ENCODE results near the gene HIF1A. TPM values are rescaled to one million over a fixed set of nuclear protein-coding genes. Genes with fewer than 3 reads are reported as not detected.

HIF1A gene
- total RNA-seq, 1 donor from 2014 or later = 129 TPM

DNA sequence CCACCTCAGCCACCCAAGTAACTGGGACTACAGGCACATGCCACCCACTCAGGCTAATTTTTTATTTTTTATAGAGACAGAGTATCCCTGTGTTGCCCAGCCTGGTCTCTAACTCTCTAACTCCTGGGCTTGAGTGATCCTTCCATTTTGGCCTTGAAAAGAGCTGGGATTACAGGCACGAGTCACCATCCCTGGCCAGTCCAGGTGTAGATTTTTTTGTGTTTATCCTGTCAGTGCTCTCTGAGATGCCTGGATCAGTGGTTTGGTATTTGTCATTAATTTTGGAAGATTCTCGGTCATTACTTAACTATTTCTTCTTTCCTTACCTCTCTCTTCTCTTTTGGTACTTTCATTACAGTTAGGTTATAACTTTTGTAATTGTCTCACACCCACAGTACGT lies 5.3 kb upstream of the HIF1A start:
- Mint-ChIP-seq H3K27ac (ENCODE audit: unreplicated experiment) (no peak overlapping the region), H3K4me1 (peaks cover 11% of the 10 kb centered on the region), H3K9me3 (peaks cover 16% of the 10 kb centered on the region), H3K4me3 (no peak overlapping the region), H3K27me3 (ENCODE audit: low read depth) (peaks cover 2% of the 10 kb centered on the region), H3K36me3 (ENCODE audit: low read depth) (no peaks in the 10 kb centered on the region)
- no peak for DNase-seq (ENCODE audit: low read depth, low spot score)
- TF ChIP-seq CTCF (conservative IDR thresholded peaks at IDR 0.05) = no peak

DNA sequence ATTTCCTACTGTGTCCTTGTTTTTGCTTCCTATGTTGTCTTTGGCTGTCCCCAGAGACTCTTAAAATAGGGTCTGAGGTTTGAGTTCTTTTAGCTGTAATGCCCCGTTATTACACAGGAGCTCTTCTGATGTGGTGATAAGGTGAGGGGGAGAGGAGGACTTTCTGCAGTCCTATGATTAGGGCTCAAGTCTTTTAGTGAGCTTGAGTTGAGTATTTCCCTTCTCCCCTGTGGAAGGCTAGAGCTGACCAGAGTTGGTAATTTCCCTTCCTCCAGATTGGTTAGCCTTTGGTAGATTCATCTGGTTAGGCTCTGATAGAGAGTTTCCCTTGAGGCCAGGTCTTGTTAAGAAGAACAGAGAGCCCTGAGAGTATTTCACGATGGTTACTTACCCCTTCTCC lies 4.3 kb upstream of the HIF1A start:
- H3K4me3 Mint-ChIP-seq = no peak overlapping the region
- peaks cover 16% of the 10 kb centered on the region for H3K9me3 Mint-ChIP-seq
- no peak overlapping the region for H3K27ac Mint-ChIP-seq (ENCODE audit: unreplicated experiment)
- no peak for DNase-seq (ENCODE audit: low read depth, low spot score)
- peaks cover 3% of the 10 kb centered on the region for H3K27me3 Mint-ChIP-seq (ENCODE audit: low read depth)
- peaks cover 11% of the 10 kb centered on the region for H3K4me1 Mint-ChIP-seq
- TF ChIP-seq CTCF (conservative IDR thresholded peaks at IDR 0.05) = no peak
- H3K36me3 Mint-ChIP-seq (ENCODE audit: low read depth) = no peaks in the 10 kb centered on the region

DNA sequence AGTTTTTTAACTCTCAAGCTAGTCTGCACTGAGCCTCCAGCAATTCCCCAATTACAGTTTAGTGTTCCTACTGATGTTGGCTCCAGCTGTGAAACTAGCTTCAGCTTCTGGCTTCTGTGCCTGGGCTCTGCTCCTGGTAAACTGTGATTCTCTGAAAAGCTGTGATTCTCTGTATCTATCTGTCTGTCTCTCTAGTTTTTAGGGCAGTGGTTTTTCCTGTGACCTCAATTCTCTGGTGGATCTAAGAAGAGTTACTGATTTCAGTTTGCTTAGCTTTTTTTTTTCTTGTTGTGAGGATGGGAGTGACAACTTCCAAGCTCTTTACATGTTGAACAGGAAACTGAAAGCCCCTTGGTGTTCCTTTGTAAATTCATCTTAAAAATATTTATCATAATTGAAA lies 3.8 kb upstream of the HIF1A start:
- H3K4me3 Mint-ChIP-seq = peak overlapping the region; percentile 50
- no peak overlapping the region for H3K27ac Mint-ChIP-seq (ENCODE audit: unreplicated experiment)
- H3K36me3 Mint-ChIP-seq (ENCODE audit: low read depth) = no peaks in the 10 kb centered on the region
- H3K9me3 Mint-ChIP-seq = peaks cover 14% of the 10 kb centered on the region
- peaks cover 15% of the 10 kb centered on the region for H3K4me1 Mint-ChIP-seq
- H3K27me3 Mint-ChIP-seq (ENCODE audit: low read depth) = peaks cover 3% of the 10 kb centered on the region
- TF ChIP-seq CTCF (conservative IDR thresholded peaks at IDR 0.05) = no peak
- DNase-seq (ENCODE audit: low read depth, low spot score) = no peak

GRCh38 chr14:61694039-61694438 lies 1.3 kb upstream of the HIF1A start:
- H3K36me3 Mint-ChIP-seq (ENCODE audit: low read depth) = no peaks in the 10 kb centered on the region
- no peak for TF ChIP-seq CTCF (conservative IDR thresholded peaks at IDR 0.05)
- peaks cover 3% of the 10 kb centered on the region for H3K27me3 Mint-ChIP-seq (ENCODE audit: low read depth)
- peak overlapping the region; percentile 98 for H3K4me3 Mint-ChIP-seq
- peaks cover 2% of the 10 kb centered on the region for H3K9me3 Mint-ChIP-seq
- no peak overlapping the region for H3K27ac Mint-ChIP-seq (ENCODE audit: unreplicated experiment)
- no peak for DNase-seq (ENCODE audit: low read depth, low spot score)
- peaks cover 39% of the 10 kb centered on the region for H3K4me1 Mint-ChIP-seq

DNA sequence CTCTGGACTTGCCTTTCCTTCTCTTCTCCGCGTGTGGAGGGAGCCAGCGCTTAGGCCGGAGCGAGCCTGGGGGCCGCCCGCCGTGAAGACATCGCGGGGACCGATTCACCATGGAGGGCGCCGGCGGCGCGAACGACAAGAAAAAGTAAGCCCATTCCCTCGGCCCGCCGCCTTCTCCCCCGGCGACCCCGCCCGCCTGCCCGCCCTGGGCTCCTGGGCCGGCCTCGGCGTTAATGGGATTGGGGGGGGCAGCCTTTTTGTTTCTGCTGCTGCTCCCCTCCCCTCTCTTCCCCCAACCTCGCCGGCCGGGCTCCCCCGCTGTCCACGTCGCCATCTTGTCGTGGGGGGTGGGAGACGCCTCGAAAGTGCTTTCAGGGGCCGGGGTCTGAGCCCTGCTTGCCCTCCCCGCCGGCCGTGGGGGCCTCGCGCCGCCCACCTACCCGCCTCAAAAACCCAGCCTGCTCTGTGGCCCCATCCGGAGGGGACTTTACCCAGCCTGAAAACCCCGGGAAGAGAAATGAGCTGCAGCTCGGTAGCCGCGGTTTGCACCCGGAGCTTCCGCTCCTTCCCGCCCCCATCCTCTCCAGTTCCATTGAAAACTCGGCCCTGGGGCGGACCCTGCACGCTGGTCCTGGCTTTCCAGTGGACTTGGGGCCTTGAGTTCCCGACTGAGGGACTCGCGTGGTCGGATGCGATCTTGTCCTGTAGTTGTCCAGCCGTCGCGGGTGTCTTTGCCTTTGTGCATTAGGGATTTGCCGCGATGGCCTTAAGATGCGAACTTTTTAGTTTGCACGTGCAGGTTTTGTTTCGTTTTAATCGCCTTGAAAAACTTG lies 598 bp downstream of the HIF1A start:
- peak; percentile 65 for DNase-seq (ENCODE audit: low read depth, low spot score)
- peak overlapping the region; percentile 98 for H3K4me3 Mint-ChIP-seq
- no peak for TF ChIP-seq CTCF (conservative IDR thresholded peaks at IDR 0.05)
- peaks cover 2% of the 10 kb centered on the region for H3K36me3 Mint-ChIP-seq (ENCODE audit: low read depth)
- peaks cover 3% of the 10 kb centered on the region for H3K27me3 Mint-ChIP-seq (ENCODE audit: low read depth)
- H3K4me1 Mint-ChIP-seq = peaks cover 55% of the 10 kb centered on the region
- H3K9me3 Mint-ChIP-seq = no peaks in the 10 kb centered on the region
- H3K27ac Mint-ChIP-seq (ENCODE audit: unreplicated experiment) = peak overlapping the region; percentile 99

Measured in neural crest cell (in vitro differentiated cells).